Stimulated activated CD8-positive, alpha-beta memory T cell treated with anti-CD3 and anti-CD28 coated beads, Interleukin-15, amount 100 ng/mL, for 1 hour (primary cell): ENCODE results near the gene SULT1C2.

ENCODE experiments used
- DNase-seq: peaks from one replicate; pipeline ENCODE4 v3.0.0-alpha.2; 2020; ENCODE audit warnings: low read depth

SULT1C2 gene

GRCh38 chr2:108293850-108294249 is 5.2 kb downstream of the SULT1C2 start:
- no peak for DNase-seq

- no peak for DNase-seq
These were observed 8.9 kb downstream of the SULT1C2 start for GRCh38 chr2:108297436-108298141.

GRCh38 chr2:108301558-108301957 is 12.9 kb downstream of the SULT1C2 start:
- no peak for DNase-seq

GRCh38 chr2:108304975-108305374 is 16.3 kb downstream of the SULT1C2 start:
- no peak for DNase-seq

- no peak for DNase-seq
These were observed 17.2 kb downstream of the SULT1C2 start for GRCh38 chr2:108305901-108306300.

GRCh38 chr2:108309903-108310302 is 21.2 kb downstream of the SULT1C2 start:
- DNase-seq: no peak

- DNase-seq: no peak
These were observed 26.0 kb downstream of the SULT1C2 start for GRCh38 chr2:108314586-108315296.

GRCh38 chr2:108315444-108315934 is 26.8 kb downstream of the SULT1C2 start:
- no peak for DNase-seq

- DNase-seq: no peak
These were observed 27.3 kb downstream of the SULT1C2 start for GRCh38 chr2:108316033-108316432.

GRCh38 chr2:108316461-108317258 is 28.0 kb downstream of the SULT1C2 start:
- no peak for DNase-seq

- DNase-seq: no peak
These were observed 31.7 kb downstream of the SULT1C2 start for GRCh38 chr2:108320326-108320922.

GRCh38 chr2:108323619-108324018 is 34.9 kb downstream of the SULT1C2 start:
- DNase-seq: no peak

GRCh38 chr2:108324531-108325255 is 36.0 kb downstream of the SULT1C2 start:
- no peak for DNase-seq

- no peak for DNase-seq
These were observed 37.1 kb downstream of the SULT1C2 start for GRCh38 chr2:108325756-108326155.

GRCh38 chr2:108329771-108330170 is 41.1 kb downstream of the SULT1C2 start:
- DNase-seq: no peak

- no peak for DNase-seq
These were observed 42.3 kb downstream of the SULT1C2 start for GRCh38 chr2:108330979-108331378.

GRCh38 chr2:108345951-108346350 is 57.3 kb downstream of the SULT1C2 start:
- no peak for DNase-seq

- DNase-seq: no peak
These were observed 58.1 kb downstream of the SULT1C2 start for GRCh38 chr2:108346827-108347226.

- DNase-seq: no peak
These were observed 59.1 kb downstream of the SULT1C2 start for GRCh38 chr2:108347786-108348185.

GRCh38 chr2:108348816-108349570 is 60.3 kb downstream of the SULT1C2 start:
- DNase-seq: no peak

- DNase-seq: no peak
These were observed 60.9 kb downstream of the SULT1C2 start for GRCh38 chr2:108349571-108349928.
